ENCODE data around the gene MPZ. TPM values are rescaled to one million over a fixed set of nuclear protein-coding genes. Genes with fewer than 3 reads are reported as not detected.

MPZ gene
- polyA plus RNA-seq, 1 donor from 2014 or later: not detected

DNA sequence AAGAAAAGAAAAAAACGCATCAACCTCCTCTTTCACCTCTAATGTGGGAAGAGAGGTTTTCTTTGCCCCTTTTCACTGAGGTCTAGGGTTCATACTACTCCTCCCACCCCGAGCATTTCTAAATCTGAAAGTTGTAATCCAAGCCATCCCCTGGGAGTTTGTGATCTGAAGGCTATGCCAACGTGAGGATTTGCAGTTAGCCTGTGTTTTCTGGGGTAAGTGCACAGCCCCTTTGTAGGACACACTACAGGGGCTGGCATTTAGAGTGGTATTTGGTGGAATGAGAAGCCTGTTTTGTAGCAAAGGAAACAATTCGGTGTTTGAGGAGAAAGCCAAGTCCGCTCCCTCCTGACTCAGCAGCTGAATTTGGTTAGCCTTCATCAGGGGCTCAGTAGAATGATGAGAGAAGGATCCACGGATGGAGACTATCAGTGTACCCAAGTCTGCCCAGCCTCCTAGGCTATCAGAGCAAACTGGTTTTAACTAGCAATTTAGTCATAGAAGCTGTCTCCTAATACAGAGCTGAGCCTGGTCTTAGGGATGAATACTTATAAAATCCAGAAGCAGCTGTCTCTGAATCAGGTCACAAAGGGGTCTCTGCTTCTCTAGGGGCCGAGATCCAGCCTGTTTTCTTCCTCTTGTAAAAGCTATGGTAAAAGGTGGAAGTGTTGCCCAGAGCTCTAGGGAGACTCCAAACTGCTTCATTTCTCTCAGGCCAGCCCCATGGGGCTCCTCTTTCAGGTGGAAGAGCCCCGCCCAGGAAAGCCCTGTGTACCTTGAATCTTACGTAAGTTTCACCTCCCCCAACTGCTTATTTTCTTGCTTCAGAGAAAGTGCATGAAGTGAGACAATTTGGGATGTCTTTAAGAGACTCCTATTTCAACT lies 49.1 kb downstream of the MPZ start:
- peak overlapping the region; percentile 45 for H3K9ac ChIP-seq (ENCODE audit: low read length)
- no peaks in the 10 kb centered on the region for H3F3A ChIP-seq (ENCODE audit: insufficient read depth, low read length, poor library complexity, severe bottlenecking)
- no peaks in the 10 kb centered on the region for H3K79me2 ChIP-seq (replicated peaks; ENCODE audit: insufficient read depth, low read length)
- H3K4me3 ChIP-seq (ENCODE audit: low read length): peak overlapping the region; percentile 50
- no peaks in the 10 kb centered on the region for H3K9me2 ChIP-seq (ENCODE audit: insufficient read depth, low read length)
- H3K9me3 ChIP-seq (ENCODE audit: low read length): peaks cover 3% of the 10 kb centered on the region
- H3K4me2 ChIP-seq (ENCODE audit: low read length): peak overlapping the region; percentile 32
- peak overlapping the region; percentile 60 for H3K27ac ChIP-seq (ENCODE audit: low read length)
- H3K27me3 ChIP-seq (ENCODE audit: insufficient read depth, low read depth, low read length): peaks cover 20% of the 10 kb centered on the region
- TF ChIP-seq MXI1 (conservative IDR thresholded peaks at IDR 0.05; ENCODE audit: poor library complexity, severe bottlenecking) (peak; percentile 11), SMC3 (conservative IDR thresholded peaks at IDR 0.05; ENCODE audit: poor library complexity) (no peak)
- no peak overlapping the region for H2AFZ ChIP-seq (ENCODE audit: low read depth, low read length)
- no peaks in the 10 kb centered on the region for H3K36me3 ChIP-seq (ENCODE audit: insufficient read depth, low read length)
- H4K20me1 ChIP-seq (ENCODE audit: insufficient read depth): no peaks in the 10 kb centered on the region

DNA sequence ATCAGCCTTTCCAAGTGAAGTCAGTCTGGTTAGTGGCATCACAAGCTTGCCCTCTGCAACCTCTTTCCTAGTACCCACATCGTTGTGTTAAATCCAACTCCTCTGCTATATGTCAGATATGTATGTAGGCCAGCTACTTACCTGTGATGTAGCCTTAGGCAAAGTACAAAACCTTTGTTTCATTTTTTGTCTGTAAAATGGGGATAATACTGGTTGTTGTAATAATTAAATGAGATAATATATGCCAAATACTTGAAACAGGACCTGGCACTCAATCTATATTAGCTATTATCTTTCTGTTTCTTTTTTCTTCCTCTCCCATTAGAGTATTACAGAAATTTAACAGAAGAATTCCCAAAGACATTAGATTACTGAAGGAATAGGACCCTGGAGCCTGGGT lies 50.0 kb downstream of the MPZ start:
- TF ChIP-seq EP300 (conservative IDR thresholded peaks at IDR 0.05; ENCODE audit: poor library complexity, severe bottlenecking): no peak
- no peak for TF ChIP-seq MXI1 (conservative IDR thresholded peaks at IDR 0.05; ENCODE audit: poor library complexity, severe bottlenecking)
- TF ChIP-seq, protein P1, sequence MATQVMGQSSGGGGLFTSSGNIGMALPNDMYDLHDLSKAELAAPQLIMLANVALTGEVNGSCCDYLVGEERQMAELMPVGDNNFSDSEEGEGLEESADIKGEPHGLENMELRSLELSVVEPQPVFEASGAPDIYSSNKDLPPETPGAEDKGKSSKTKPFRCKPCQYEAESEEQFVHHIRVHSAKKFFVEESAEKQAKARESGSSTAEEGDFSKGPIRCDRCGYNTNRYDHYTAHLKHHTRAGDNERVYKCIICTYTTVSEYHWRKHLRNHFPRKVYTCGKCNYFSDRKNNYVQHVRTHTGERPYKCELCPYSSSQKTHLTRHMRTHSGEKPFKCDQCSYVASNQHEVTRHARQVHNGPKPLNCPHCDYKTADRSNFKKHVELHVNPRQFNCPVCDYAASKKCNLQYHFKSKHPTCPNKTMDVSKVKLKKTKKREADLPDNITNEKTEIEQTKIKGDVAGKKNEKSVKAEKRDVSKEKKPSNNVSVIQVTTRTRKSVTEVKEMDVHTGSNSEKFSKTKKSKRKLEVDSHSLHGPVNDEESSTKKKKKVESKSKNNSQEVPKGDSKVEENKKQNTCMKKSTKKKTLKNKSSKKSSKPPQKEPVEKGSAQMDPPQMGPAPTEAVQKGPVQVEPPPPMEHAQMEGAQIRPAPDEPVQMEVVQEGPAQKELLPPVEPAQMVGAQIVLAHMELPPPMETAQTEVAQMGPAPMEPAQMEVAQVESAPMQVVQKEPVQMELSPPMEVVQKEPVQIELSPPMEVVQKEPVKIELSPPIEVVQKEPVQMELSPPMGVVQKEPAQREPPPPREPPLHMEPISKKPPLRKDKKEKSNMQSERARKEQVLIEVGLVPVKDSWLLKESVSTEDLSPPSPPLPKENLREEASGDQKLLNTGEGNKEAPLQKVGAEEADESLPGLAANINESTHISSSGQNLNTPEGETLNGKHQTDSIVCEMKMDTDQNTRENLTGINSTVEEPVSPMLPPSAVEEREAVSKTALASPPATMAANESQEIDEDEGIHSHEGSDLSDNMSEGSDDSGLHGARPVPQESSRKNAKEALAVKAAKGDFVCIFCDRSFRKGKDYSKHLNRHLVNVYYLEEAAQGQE (IDR thresholded peaks at IDR 0.05; ENCODE audit: borderline replicate concordance): no peak
- no peak for TF ChIP-seq POLR2AphosphoS5 (IDR thresholded peaks at IDR 0.05)
- TF ChIP-seq, protein P2, sequence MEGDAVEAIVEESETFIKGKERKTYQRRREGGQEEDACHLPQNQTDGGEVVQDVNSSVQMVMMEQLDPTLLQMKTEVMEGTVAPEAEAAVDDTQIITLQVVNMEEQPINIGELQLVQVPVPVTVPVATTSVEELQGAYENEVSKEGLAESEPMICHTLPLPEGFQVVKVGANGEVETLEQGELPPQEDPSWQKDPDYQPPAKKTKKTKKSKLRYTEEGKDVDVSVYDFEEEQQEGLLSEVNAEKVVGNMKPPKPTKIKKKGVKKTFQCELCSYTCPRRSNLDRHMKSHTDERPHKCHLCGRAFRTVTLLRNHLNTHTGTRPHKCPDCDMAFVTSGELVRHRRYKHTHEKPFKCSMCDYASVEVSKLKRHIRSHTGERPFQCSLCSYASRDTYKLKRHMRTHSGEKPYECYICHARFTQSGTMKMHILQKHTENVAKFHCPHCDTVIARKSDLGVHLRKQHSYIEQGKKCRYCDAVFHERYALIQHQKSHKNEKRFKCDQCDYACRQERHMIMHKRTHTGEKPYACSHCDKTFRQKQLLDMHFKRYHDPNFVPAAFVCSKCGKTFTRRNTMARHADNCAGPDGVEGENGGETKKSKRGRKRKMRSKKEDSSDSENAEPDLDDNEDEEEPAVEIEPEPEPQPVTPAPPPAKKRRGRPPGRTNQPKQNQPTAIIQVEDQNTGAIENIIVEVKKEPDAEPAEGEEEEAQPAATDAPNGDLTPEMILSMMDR (IDR thresholded peaks at IDR 0.05; ENCODE audit: poor library complexity, severe bottlenecking): no peak
- no peak for TF ChIP-seq TAF1 (IDR thresholded peaks at IDR 0.05; ENCODE audit: low read depth)
- TF ChIP-seq RAD21 (conservative IDR thresholded peaks at IDR 0.05): no peak
- TF ChIP-seq EZH2 (IDR thresholded peaks at IDR 0.05; ENCODE audit: borderline replicate concordance, insufficient read depth, low read length, poor library complexity, severe bottlenecking): no peak
- TF ChIP-seq SMC3 (conservative IDR thresholded peaks at IDR 0.05; ENCODE audit: poor library complexity): no peak

More for the DNA sequence above, 50.0 kb downstream of the MPZ start:
- no peaks in the 10 kb centered on the region for H3K79me2 ChIP-seq (replicated peaks; ENCODE audit: insufficient read depth, low read length)
- H4K20me1 ChIP-seq (ENCODE audit: insufficient read depth): no peaks in the 10 kb centered on the region
- H3K27ac ChIP-seq (ENCODE audit: low read length): no peak overlapping the region
- no peak overlapping the region for H3K9ac ChIP-seq (ENCODE audit: low read length)
- peak overlapping the region; percentile 80 for H3K4me3 ChIP-seq (ENCODE audit: low read length)
- H3K27me3 ChIP-seq (ENCODE audit: insufficient read depth, low read depth, low read length): peaks cover 20% of the 10 kb centered on the region
- H3K9me3 ChIP-seq (ENCODE audit: low read length): peaks cover 3% of the 10 kb centered on the region
- H3K36me3 ChIP-seq (ENCODE audit: insufficient read depth, low read length): no peaks in the 10 kb centered on the region
- H3K9me2 ChIP-seq (ENCODE audit: insufficient read depth, low read length): no peaks in the 10 kb centered on the region
- H3F3A ChIP-seq (ENCODE audit: insufficient read depth, low read length, poor library complexity, severe bottlenecking): no peaks in the 10 kb centered on the region
- H2AFZ ChIP-seq (ENCODE audit: low read depth, low read length): no peak overlapping the region
- H3K4me2 ChIP-seq (ENCODE audit: low read length): peak overlapping the region; percentile 2
